ENCODE results near the gene KCNJ9.

KCNJ9 gene

DNA sequence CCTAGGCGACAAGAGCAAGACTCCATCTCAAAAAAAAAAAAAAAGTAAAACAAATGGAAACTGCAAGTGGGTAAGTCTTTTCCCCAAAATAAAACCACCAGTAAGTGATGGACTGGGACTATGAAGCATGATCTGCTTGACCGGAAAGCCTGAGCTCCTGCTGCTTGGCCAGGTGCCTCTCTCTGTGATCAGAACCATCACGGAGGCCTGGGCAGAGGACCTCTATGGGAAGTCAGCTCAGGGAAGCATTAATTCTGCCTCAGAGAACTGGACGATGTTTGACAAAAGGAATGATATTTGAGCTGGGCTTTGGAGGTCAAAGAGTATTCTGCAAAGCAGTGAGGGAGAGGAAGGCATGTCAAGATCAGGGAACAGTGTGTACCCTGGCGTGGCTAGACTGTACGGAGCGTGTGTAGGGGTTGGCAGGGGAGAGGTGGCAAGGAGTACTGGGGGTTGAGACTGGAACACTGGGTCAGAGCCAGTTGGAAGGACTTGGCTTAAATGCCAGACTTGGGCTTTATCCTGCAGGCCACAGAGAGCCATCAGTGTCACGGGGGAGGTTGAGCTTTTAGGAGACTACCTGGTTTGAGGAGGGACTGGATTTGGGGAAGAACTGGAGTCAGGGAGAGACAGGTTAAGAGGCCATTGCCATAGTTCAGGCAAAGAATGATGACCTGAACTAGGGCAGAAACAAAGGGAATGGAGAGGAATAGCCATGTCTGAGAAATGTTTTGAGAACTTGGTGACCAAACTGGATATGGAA lies 50.6 kb downstream of the KCNJ9 start:
- Histone ChIP-seq H3K4me3 (ENCODE audit: low read depth, low read length) (no peak overlapping the region), H3K36me3 (replicated peaks) (no peaks in the 10 kb centered on the region), H3K27ac (no peak overlapping the region), H3K27me3 (replicated peaks) (no peaks in the 10 kb centered on the region)
- DNase-seq: no peak
- no peak for TF ChIP-seq CTCF (IDR thresholded peaks at IDR 0.05; ENCODE audit: low read depth, low read length, missing control alignments)
- in situ Hi-C loops (cut with HindIII; ENCODE audit: low pct_ligation_motif_present, low sequenced_read_pairs): no loop called here

GRCh38 chr1:160133990-160134770 lies 52.8 kb downstream of the KCNJ9 start:
- H3K36me3 ChIP-seq (replicated peaks): no peaks in the 10 kb centered on the region
- no peak overlapping the region for H3K4me3 ChIP-seq (ENCODE audit: low read depth, low read length)
- in situ Hi-C loops (cut with HindIII; ENCODE audit: low pct_ligation_motif_present, low sequenced_read_pairs): no loop called here
- no peaks in the 10 kb centered on the region for H3K27me3 ChIP-seq (replicated peaks)
- no peak for TF ChIP-seq CTCF (IDR thresholded peaks at IDR 0.05; ENCODE audit: low read depth, low read length, missing control alignments)
- H3K27ac ChIP-seq: no peak overlapping the region
- DNase-seq: no peak

GRCh38 chr1:160134791-160135572 lies 53.6 kb downstream of the KCNJ9 start:
- no peak overlapping the region for H3K27ac ChIP-seq
- H3K27me3 ChIP-seq (replicated peaks): no peaks in the 10 kb centered on the region
- in situ Hi-C loops (cut with HindIII; ENCODE audit: low pct_ligation_motif_present, low sequenced_read_pairs): no loop called here
- no peaks in the 10 kb centered on the region for H3K36me3 ChIP-seq (replicated peaks)
- H3K4me3 ChIP-seq (ENCODE audit: low read depth, low read length): no peak overlapping the region
- DNase-seq: no peak
- no peak for TF ChIP-seq CTCF (IDR thresholded peaks at IDR 0.05; ENCODE audit: low read depth, low read length, missing control alignments)

DNA sequence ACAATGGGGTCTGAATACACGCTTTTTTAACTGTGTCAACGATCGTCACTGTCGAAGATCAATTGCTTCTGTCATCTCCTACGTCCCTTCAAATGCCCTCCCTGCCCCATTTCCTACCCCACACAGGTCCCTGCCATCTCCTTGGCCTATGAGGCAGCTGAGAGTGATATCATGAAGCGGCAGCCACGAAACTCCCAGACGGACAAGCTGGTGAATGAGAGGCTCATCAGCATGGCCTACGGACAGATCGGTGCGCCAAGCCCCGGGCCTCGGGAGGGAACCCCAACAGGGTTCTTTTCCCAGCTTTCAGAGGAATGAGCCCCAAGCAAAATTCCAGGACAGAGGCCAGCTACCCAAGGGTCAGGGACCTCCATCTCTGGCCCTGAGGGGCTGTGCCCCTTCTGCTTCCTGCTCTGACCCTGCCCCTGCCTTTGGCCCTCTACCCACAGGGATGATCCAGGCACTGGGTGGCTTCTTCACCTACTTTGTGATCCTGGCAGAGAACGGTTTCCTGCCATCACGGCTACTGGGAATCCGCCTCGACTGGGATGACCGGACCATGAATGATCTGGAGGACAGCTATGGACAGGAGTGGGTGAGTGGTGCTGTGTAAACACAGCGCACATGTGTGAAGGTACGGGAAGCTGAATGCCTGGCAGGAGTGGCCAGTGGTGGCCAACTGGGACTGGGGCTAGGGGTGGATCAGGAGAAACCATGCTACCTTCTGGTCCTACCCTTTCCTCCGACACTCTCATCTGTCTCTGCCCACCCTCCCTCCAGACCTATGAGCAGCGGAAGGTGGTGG lies 55.0 kb downstream of the KCNJ9 start:
- no peak for TF ChIP-seq CTCF (IDR thresholded peaks at IDR 0.05; ENCODE audit: low read depth, low read length, missing control alignments)
- Histone ChIP-seq H3K36me3 (replicated peaks) (no peaks in the 10 kb centered on the region), H3K4me3 (ENCODE audit: low read depth, low read length) (no peak overlapping the region), H3K27me3 (replicated peaks) (no peaks in the 10 kb centered on the region), H3K27ac (no peak overlapping the region)
- DNase-seq: no peak
- in situ Hi-C loops (cut with HindIII; ENCODE audit: low pct_ligation_motif_present, low sequenced_read_pairs): no loop called here

DNA sequence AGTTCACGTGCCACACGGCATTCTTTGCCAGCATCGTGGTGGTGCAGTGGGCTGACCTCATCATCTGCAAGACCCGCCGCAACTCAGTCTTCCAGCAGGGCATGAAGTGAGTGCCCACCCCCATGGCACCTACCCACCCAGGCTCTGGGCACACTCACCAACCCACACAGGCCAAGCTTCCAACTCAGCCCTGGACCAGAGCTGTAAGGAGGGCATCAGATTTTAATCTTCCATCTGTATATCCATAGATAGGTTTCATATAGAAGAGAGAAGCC lies 55.5 kb downstream of the KCNJ9 start:
- H3K27ac ChIP-seq: no peak overlapping the region
- TF ChIP-seq CTCF (IDR thresholded peaks at IDR 0.05; ENCODE audit: low read depth, low read length, missing control alignments): no peak
- no peaks in the 10 kb centered on the region for H3K27me3 ChIP-seq (replicated peaks)
- H3K4me3 ChIP-seq (ENCODE audit: low read depth, low read length): no peak overlapping the region
- no peaks in the 10 kb centered on the region for H3K36me3 ChIP-seq (replicated peaks)
- in situ Hi-C loops (cut with HindIII; ENCODE audit: low pct_ligation_motif_present, low sequenced_read_pairs): no loop called here
- no peak for DNase-seq
